Duodenal mucosa (tissue), 2 donors: Measurements from ENCODE around the gene CILP.

Experiments used
- H3K27ac ChIP-seq: one replicate; pipeline ENCODE4 v1.7.0; 2013; ENCODE audit warnings: low read depth, low read length
- H3K27me3 ChIP-seq, 2 donors: one replicate each; pipeline ENCODE4 v1.7.0; 2013; ENCODE audit warnings: low read length in 2 of 2, control low read depth in 1 of 2; ENCODE audit not compliant: insufficient read depth in 2 of 2, control insufficient read depth in 1 of 2
- H3K36me3 ChIP-seq, 2 donors: one replicate each; pipeline ENCODE4 v1.7.0; 2013; ENCODE audit warnings: low read length in 2 of 2, control low read depth in 1 of 2; ENCODE audit not compliant: insufficient read depth in 2 of 2, control insufficient read depth in 1 of 2
- H3K4me1 ChIP-seq, 2 donors: one replicate each; pipeline ENCODE4 v1.7.0; 2013; ENCODE audit warnings: low read length in 2 of 2, control low read depth in 1 of 2; ENCODE audit not compliant: insufficient read depth in 2 of 2, control insufficient read depth in 1 of 2
- H3K4me3 ChIP-seq, 2 donors: one replicate each; pipeline ENCODE4 v1.7.0; 2013; ENCODE audit warnings: low read length in 2 of 2, low read depth in 1 of 2
- H3K9ac ChIP-seq, 2 donors: one replicate each; pipeline ENCODE4 v1.7.0; 2013; ENCODE audit warnings: low read length in 2 of 2, low read depth in 1 of 2
- H3K9me3 ChIP-seq, 2 donors: one replicate each; pipeline ENCODE4 v1.7.0; 2013; ENCODE audit warnings: low read length in 2 of 2, control low read depth in 1 of 2; ENCODE audit not compliant: control insufficient read depth in 1 of 2

The CILP gene

GRCh38 chr15:65211482-65211982 is 259 bp upstream of the CILP start:
- Histone ChIP-seq H3K36me3 (no peaks in the 10 kb centered on the region), H3K4me3 (no peak overlapping the region), H3K27me3 (no peaks in the 10 kb centered on the region), H3K9me3 (no peaks in the 10 kb centered on the region), H3K4me1 (no peaks in the 10 kb centered on the region), H3K9ac (no peak overlapping the region), H3K27ac (no peak overlapping the region)

DNA sequence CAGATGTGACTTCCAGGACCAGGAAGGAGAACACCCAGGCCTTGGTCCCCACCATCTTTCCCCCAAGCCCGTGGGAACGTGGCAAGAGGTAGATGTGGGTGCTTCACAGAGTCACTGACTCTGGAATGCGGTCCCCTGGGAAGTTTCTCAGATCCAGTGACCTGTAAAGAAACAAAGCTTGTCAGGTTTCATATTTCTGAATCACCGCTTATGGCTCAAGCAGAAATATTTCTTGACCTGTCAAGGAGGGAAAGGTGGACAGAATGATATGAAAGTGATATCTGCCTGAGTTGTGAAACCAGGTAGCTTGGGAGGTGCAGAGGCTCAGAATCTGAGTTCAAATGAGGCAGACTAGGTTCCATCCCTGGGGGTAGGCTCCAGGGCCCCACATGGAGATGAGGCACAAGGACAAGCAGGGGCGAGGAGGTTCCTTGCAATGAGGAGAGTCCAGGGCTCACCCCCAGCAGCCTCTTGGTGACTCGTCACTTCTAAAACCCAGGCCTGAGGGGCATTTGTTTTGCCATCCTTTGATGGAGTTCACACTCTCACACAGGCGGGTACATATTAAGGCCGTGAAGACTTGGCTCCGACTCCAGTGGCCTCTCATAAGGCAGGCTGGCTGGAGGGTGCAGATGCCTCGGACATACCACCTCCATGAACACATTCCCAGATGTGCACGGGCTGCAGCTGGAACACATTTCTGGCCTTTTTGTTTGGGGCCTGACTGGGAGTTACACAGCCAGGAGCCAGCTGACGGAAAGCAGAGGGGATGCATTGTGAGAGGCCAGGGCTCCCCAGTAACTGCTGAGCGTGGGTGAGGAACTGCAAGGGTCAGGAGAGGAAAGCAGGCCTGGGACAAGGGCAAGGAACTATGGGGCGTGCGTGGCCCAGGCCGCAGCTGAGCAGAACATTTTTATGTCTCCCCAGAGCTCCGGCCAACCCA is 1.3 kb downstream of the CILP start:
- H3K4me3 ChIP-seq = no peak overlapping the region
- H3K9me3 ChIP-seq = no peaks in the 10 kb centered on the region
- H3K9ac ChIP-seq = no peak overlapping the region
- no peak overlapping the region for H3K27ac ChIP-seq
- H3K27me3 ChIP-seq = no peaks in the 10 kb centered on the region
- H3K36me3 ChIP-seq = no peaks in the 10 kb centered on the region
- H3K4me1 ChIP-seq = no peaks in the 10 kb centered on the region

DNA sequence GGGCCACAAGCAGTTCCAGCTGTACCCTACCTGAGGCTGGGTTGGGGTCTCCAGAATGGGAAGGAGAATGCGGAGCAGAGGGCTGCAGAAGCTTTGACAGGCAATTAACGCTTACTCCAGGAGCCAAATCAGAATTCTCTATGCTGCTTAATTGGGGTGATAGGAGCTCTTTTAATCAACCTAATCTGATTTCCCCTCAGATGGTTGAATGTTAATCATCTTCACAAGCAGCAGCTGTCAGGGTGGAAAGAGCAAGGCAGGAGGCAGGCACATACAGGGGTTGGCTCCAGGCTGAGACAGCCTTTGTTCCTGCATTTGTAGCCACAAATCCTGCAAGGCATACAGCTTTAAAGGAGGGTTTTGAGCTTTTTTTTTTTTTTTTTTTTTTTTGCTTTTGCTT is 2.6 kb downstream of the CILP start:
- Histone ChIP-seq H3K27ac (no peak overlapping the region), H3K36me3 (no peaks in the 10 kb centered on the region), H3K4me1 (no peaks in the 10 kb centered on the region), H3K9me3 (no peaks in the 10 kb centered on the region), H3K27me3 (no peaks in the 10 kb centered on the region), H3K4me3 (no peak overlapping the region), H3K9ac (no peak overlapping the region)

DNA sequence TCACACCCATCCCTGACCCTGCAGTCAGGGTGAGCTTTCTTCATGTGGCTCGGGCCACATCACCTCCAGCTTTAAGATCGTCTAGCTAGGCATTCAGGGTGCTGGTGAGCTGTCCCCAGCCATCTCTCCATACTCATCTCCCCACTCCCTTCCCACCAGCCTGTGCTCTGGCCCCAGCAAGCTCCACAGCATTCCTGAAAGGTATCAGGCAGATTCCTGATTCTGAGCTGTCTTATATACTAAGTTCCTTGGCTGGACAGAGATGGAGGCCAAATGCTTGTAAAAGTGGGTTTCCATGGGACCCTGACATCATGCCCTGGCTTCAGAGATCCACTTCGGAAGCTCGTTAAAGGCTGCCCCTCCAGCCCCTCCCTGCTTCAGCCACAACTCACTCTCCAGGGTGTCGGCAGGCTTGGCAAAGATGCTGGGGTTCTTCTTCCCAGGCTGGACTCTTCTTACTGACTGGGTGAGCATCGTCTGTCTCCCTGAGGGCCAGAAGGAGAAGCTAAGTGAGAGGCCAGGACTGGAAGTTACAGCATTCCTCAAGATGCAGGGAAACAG is 3.9 kb downstream of the CILP start:
- H3K9ac ChIP-seq = no peak overlapping the region
- no peaks in the 10 kb centered on the region for H3K9me3 ChIP-seq
- no peak overlapping the region for H3K4me3 ChIP-seq
- H3K4me1 ChIP-seq = no peaks in the 10 kb centered on the region
- no peaks in the 10 kb centered on the region for H3K36me3 ChIP-seq
- no peak overlapping the region for H3K27ac ChIP-seq
- no peaks in the 10 kb centered on the region for H3K27me3 ChIP-seq

DNA sequence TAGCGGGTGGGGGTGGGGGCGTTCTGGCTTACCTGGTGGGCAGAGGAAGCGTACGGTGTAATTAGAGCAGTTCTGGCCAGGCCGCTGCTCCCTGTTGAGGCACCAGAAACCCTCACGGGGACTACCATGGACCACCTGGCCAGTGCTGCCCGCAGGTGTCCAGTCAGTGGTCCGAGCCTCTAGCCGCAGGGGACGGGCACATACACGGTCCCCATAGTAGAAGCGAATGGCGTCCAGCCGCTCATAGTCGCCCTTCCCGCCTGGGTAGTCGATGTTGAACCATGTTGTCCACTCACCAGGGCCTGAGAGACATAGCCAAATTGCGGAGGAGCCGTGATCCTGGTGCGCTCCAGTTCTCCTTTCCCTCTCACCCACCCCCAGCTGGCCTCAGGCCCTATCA is 4.5 kb downstream of the CILP start:
- Histone ChIP-seq H3K4me3 (no peak overlapping the region), H3K9ac (no peak overlapping the region), H3K4me1 (no peaks in the 10 kb centered on the region), H3K9me3 (no peaks in the 10 kb centered on the region), H3K27ac (no peak overlapping the region), H3K27me3 (no peaks in the 10 kb centered on the region), H3K36me3 (no peaks in the 10 kb centered on the region)

DNA sequence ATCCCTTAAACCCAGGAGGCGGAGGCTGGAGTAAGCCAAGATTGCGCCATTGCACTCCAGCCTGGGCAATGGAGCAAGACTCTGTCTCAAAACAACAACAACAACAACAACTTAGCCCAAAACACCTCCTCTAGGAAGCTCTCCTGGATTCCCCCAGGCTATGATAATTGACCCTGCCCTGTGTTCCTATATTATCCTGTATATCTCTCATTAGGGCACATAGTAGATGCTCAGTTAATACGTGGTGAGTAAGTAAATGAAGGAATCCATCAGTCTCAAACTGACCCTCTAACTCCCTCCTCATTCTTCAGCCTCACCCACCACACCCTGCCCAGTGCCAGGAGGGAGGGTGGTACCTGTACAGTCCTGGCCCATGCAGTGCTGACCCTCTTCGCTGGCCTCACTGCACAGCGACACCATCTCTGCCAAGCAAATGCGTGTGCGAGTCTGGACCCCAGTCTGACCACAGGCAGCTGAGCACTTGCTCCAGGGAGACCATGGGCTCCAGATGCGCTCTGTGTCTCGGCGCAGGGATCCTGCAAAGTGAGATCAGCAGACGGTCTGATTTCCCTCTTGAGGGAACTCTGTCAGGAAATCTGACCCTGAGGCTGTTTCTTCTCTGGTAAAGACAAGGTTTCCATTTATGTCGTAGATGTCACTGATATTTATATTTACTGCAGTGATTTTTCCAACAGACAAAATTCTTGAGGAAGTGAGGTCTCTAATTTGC is 6.2 kb downstream of the CILP start:
- no peak overlapping the region for H3K9ac ChIP-seq
- H3K36me3 ChIP-seq = no peaks in the 10 kb centered on the region
- H3K27ac ChIP-seq = no peak overlapping the region
- no peaks in the 10 kb centered on the region for H3K27me3 ChIP-seq
- no peak overlapping the region for H3K4me3 ChIP-seq
- no peaks in the 10 kb centered on the region for H3K9me3 ChIP-seq
- H3K4me1 ChIP-seq = no peaks in the 10 kb centered on the region

GRCh38 chr15:65204236-65204930 is 6.9 kb downstream of the CILP start:
- H3K36me3 ChIP-seq = no peaks in the 10 kb centered on the region
- H3K4me1 ChIP-seq = no peaks in the 10 kb centered on the region
- no peak overlapping the region for H3K4me3 ChIP-seq
- H3K27ac ChIP-seq = no peak overlapping the region
- H3K9ac ChIP-seq = no peak overlapping the region
- no peaks in the 10 kb centered on the region for H3K27me3 ChIP-seq
- no peaks in the 10 kb centered on the region for H3K9me3 ChIP-seq

- no peaks in the 10 kb centered on the region for H3K4me1 ChIP-seq
- no peaks in the 10 kb centered on the region for H3K27me3 ChIP-seq
- H3K9me3 ChIP-seq = no peaks in the 10 kb centered on the region
- no peak overlapping the region for H3K9ac ChIP-seq
- H3K4me3 ChIP-seq = no peak overlapping the region
- H3K36me3 ChIP-seq = no peaks in the 10 kb centered on the region
- no peak overlapping the region for H3K27ac ChIP-seq
These were observed 9.4 kb downstream of the CILP start for GRCh38 chr15:65201918-65202317.

DNA sequence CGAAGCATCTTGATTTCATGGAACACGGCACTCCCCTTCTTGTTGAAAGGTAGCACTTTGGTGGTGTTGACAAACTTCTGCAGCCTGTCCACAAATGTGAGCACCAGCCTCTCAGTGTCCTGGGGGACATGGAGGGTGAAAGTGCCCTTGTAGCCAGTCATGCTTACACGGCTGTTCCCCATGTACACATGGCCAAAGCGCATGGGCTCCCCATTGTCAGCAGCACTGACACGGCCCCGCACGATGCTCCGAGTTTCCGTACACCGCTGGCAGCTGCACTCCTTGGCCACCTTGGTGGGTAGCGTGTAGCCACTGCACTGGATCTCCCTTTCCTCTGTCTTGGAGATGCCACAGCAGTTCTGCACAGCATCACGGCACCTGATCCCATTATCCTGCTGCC is 12.7 kb downstream of the CILP start:
- Histone ChIP-seq H3K4me1 (no peaks in the 10 kb centered on the region), H3K9ac (no peak overlapping the region), H3K9me3 (no peaks in the 10 kb centered on the region), H3K27ac (no peak overlapping the region), H3K4me3 (no peak overlapping the region), H3K36me3 (no peaks in the 10 kb centered on the region), H3K27me3 (no peaks in the 10 kb centered on the region)

DNA sequence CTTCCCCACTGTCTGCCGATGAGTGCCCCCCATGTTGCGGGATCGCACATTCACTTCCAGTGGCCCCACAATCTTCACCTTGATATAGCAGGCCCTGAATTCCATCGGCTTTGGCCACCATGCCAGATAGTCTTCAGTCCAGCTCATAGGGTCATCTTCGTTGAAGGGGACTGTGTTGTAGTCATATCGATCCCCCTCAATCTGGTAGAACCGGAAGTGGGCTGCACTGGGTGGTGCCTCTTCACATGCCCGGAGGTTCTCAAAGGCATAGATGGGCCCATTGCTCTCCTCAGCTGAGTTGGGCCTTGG is 14.0 kb downstream of the CILP start:
- Histone ChIP-seq H3K9me3 (no peaks in the 10 kb centered on the region), H3K27ac (no peak overlapping the region), H3K9ac (no peak overlapping the region), H3K4me3 (no peak overlapping the region), H3K36me3 (no peaks in the 10 kb centered on the region), H3K27me3 (no peaks in the 10 kb centered on the region), H3K4me1 (no peaks in the 10 kb centered on the region)
